GM19463 (cell line): ENCODE data around the gene RCAN1.

Source experiments
- ATAC-seq: cut with Tn5 transposase; IDR thresholded peaks from one replicate; pipeline ENCODE4 v1.9.1; 2021; ENCODE audit warnings: mild to moderate bottlenecking, moderate library complexity; ENCODE audit not compliant: unreplicated experiment

The RCAN1 gene

GRCh38 chr21:34599534-34600101 lies 15.3 kb downstream of the RCAN1 start:
- no peak for ATAC-seq

GRCh38 chr21:34598931-34599400 lies 15.9 kb downstream of the RCAN1 start:
- ATAC-seq, result no peak

GRCh38 chr21:34597406-34597805 lies 17.5 kb downstream of the RCAN1 start:
- ATAC-seq, result no peak

- no peak for ATAC-seq
These were observed 18.2 kb downstream of the RCAN1 start for GRCh38 chr21:34596561-34597271.

GRCh38 chr21:34595457-34595856 lies 19.5 kb downstream of the RCAN1 start:
- ATAC-seq, result no peak

- no peak for ATAC-seq
These were observed 20.2 kb downstream of the RCAN1 start for GRCh38 chr21:34594566-34595234.

- ATAC-seq, result no peak
These were observed 20.9 kb downstream of the RCAN1 start for GRCh38 chr21:34593954-34594531.

GRCh38 chr21:34593423-34593822 lies 21.5 kb downstream of the RCAN1 start:
- no peak for ATAC-seq

- ATAC-seq, result no peak
These were observed 22.6 kb downstream of the RCAN1 start for GRCh38 chr21:34592120-34592955.

- no peak for ATAC-seq
These were observed 24.4 kb downstream of the RCAN1 start for GRCh38 chr21:34590520-34590919.

GRCh38 chr21:34589511-34590282 lies 25.2 kb downstream of the RCAN1 start:
- ATAC-seq, result no peak

- no peak for ATAC-seq
These were observed 30.9 kb downstream of the RCAN1 start for GRCh38 chr21:34583926-34584563.

GRCh38 chr21:34582506-34583150 lies 32.3 kb downstream of the RCAN1 start:
- peak; percentile 48 for ATAC-seq

- no peak for ATAC-seq
These were observed 34.7 kb downstream of the RCAN1 start for GRCh38 chr21:34580181-34580700.

- no peak for ATAC-seq
These were observed 35.5 kb downstream of the RCAN1 start for GRCh38 chr21:34579411-34579810.

- no peak for ATAC-seq
These were observed 38.8 kb downstream of the RCAN1 start for GRCh38 chr21:34576041-34576511.

- ATAC-seq, result no peak
These were observed 40.0 kb downstream of the RCAN1 start for GRCh38 chr21:34574601-34575529.

- ATAC-seq, result no peak
These were observed 42.9 kb downstream of the RCAN1 start for GRCh38 chr21:34571994-34572393.
